A549 (cell line): ENCODE data around the gene CAMTA1. TPM values are rescaled to one million over a fixed set of nuclear protein-coding genes. Genes with fewer than 3 reads are reported as not detected.

ENCODE experiments used
- ATAC-seq, 2 experiments: fragments of 200-7000 bp in 1 of 2; fragments of >200 bp in 1 of 2; cut with Nextera tagmentation in 1 of 2; cut with Tn5 transposase in 1 of 2; 3 replicates each; pipeline versions ENCODE4 v1.8.0 to v1.9.1; 2018 to 2020; ENCODE audit warnings: mild to moderate bottlenecking in 1 of 2, moderate library complexity in 1 of 2
- CTCF ChIA-PET: fragments of 300-600 bp; sonication (Branson Sonifier 250); formaldehyde crosslinking; extraction: SDS; loops from one replicate; lab custom pipeline; 2021; ENCODE audit warnings: antibody characterized with exemption, inconsistent platforms; lab: Yijun Ruan, JAX
- POLR2A ChIA-PET: fragments of 350-600 bp; formaldehyde crosslinking; extraction: SDS; loops from one replicate; lab custom pipeline; 2021; ENCODE audit warnings: antibody characterized with exemption, inconsistent platforms; lab: Yijun Ruan, JAX
- DNase-seq, 2 experiments: peaks; one replicate each; pipeline versions ENCODE4 v3.0.0 to v3.0.0-alpha.2; 2011 to 2016; ENCODE audit warnings: low read depth in 1 of 2, low spot score in 1 of 2
- FAIRE-seq: peaks from 2 replicates; lab custom pipeline; 2011; peaks lifted over from hg19 to GRCh38; lab: Jason Lieb, UNC
- H3K27ac ChIP-seq, 2 experiments: fragments of >200 bp; sonication (Bioruptor Twin); formaldehyde crosslinking; 3 replicates each; pipeline ENCODE4 v1.5.1; 2016 to 2017
- H3K4me1 ChIP-seq: fragments of >200 bp; sonication (Bioruptor Twin); formaldehyde crosslinking; 3 replicates; pipeline ENCODE4 v1.6.1; 2016
- H3K4me2 ChIP-seq: fragments of >200 bp; sonication (Bioruptor Twin); formaldehyde crosslinking; 3 replicates; pipeline ENCODE4 v1.6.1; 2016
- H3K4me3 ChIP-seq: fragments of >200 bp; sonication (Bioruptor Twin); formaldehyde crosslinking; 3 replicates; pipeline ENCODE4 v1.5.1; 2016
- H3K9me3 ChIP-seq: fragments of >200 bp; sonication (Bioruptor Twin); formaldehyde crosslinking; 3 replicates; pipeline ENCODE4 v1.6.1; 2016
- ATOH8 ChIP-seq: fragments of 250-450 bp; sonication (Bioruptor Pico); IDR thresholded peaks from 2 replicates; pipeline ENCODE4 v1.5.0; 2020; ENCODE audit warnings: low read depth, mild to moderate bottlenecking, moderate library complexity
- CBX2 ChIP-seq: fragments of 200-600 bp; sonication (generic); IDR thresholded peaks from 2 replicates; pipeline ENCODE4 v1.6.1; 2016; ENCODE audit warnings: low read depth, mild to moderate bottlenecking, borderline replicate concordance
- CEBPB ChIP-seq, 2 experiments: fragments of >200 bp in 1 of 2; sonication (Bioruptor Twin) in 1 of 2; formaldehyde crosslinking in 1 of 2; IDR thresholded peaks; 2 replicates each; pipeline ENCODE4 v1.6.1; 2012 to 2016
- CHD2 ChIP-seq: fragments of 150-350 bp; IDR thresholded peaks from 2 replicates; pipeline ENCODE4 v1.6.1; 2014; ENCODE audit warnings: low read length; ENCODE audit not compliant: partially characterized antibody
- EP300 ChIP-seq, 2 experiments: fragments of >200 bp; sonication (Bioruptor Twin); formaldehyde crosslinking; IDR thresholded peaks; 2 replicates in 1 of 2; 3 replicates in 1 of 2; pipeline ENCODE4 v1.6.1; 2016 to 2017
- ESRRA ChIP-seq: fragments of 150-350 bp; IDR thresholded peaks from 2 replicates; pipeline ENCODE4 v1.6.1; 2014; ENCODE audit warnings: mild to moderate bottlenecking, low read length, borderline replicate concordance
- HOXB13 ChIP-seq: fragments of 250-450 bp; sonication (Bioruptor Pico); IDR thresholded peaks from 2 replicates; pipeline ENCODE4 v1.5.0; 2020; ENCODE audit warnings: low read depth, mild to moderate bottlenecking, moderate library complexity
- JUN ChIP-seq, 2 experiments: fragments of >200 bp; sonication (Bioruptor Twin); formaldehyde crosslinking; IDR thresholded peaks; 2 replicates in 1 of 2; 3 replicates in 1 of 2; pipeline ENCODE4 v1.6.1; 2016 to 2017
- NPAS2 ChIP-seq: fragments of 250-450 bp; sonication (Bioruptor Pico); IDR thresholded peaks from 2 replicates; pipeline ENCODE4 v1.8.0; 2022; ENCODE audit warnings: mild to moderate bottlenecking, moderate library complexity, borderline replicate concordance
- NR3C1 ChIP-seq: fragments of >200 bp; sonication (Bioruptor Twin); formaldehyde crosslinking; IDR thresholded peaks from 3 replicates; pipeline ENCODE4 v1.6.1; 2017
- PBX3 ChIP-seq: IDR thresholded peaks from 2 replicates; pipeline ENCODE4 v1.6.1; 2012
- POLR2A ChIP-seq: IDR thresholded peaks from 2 replicates; pipeline ENCODE4 v1.6.1; 2012; ENCODE audit warnings: mild to moderate bottlenecking, low read length
- POLR2AphosphoS2 ChIP-seq: conservative IDR thresholded peaks from 2 replicates; pipeline ENCODE4 v1.6.1; 2012; ENCODE audit warnings: low read length, improper control_type of control experiment, inconsistent platforms
- RAD21 ChIP-seq, 2 experiments: fragments of >200 bp in 1 of 2; sonication (Bioruptor Twin) in 1 of 2; formaldehyde crosslinking in 1 of 2; IDR thresholded peaks in 1 of 2; conservative IDR thresholded peaks in 1 of 2; 2 replicates in 1 of 2; 3 replicates in 1 of 2; pipeline ENCODE4 v1.6.1; 2012 to 2018; ENCODE audit warnings: inconsistent platforms in 1 of 2
- RARB ChIP-seq: fragments of 250-450 bp; sonication (Bioruptor Pico); IDR thresholded peaks from 2 replicates; pipeline ENCODE4 v1.8.0; 2021; ENCODE audit warnings: mild to moderate bottlenecking, moderate library complexity
- RNF2 ChIP-seq: fragments of 200-600 bp; sonication (generic); IDR thresholded peaks from 2 replicates; pipeline ENCODE4 v1.6.1; 2016; ENCODE audit warnings: low read depth, mild to moderate bottlenecking, antibody characterized with exemption, moderate library complexity, borderline replicate concordance
- SMC3 ChIP-seq: fragments of >200 bp; sonication (Bioruptor Twin); formaldehyde crosslinking; IDR thresholded peaks from 3 replicates; pipeline ENCODE4 v1.6.1; 2018; ENCODE audit warnings: inconsistent platforms
- TP53 ChIP-seq: fragments of 250-450 bp; sonication (Bioruptor Pico); IDR thresholded peaks from 2 replicates; pipeline ENCODE4 v1.5.0; 2021; ENCODE audit warnings: mild to moderate bottlenecking, moderate library complexity
- ZNF302 ChIP-seq: fragments of 250-450 bp; sonication (Bioruptor Pico); IDR thresholded peaks from 2 replicates; pipeline ENCODE4 v1.9.0; 2021; ENCODE audit warnings: inconsistent platforms, mild to moderate bottlenecking, moderate library complexity
- ZSCAN20 ChIP-seq: fragments of 250-450 bp; sonication (Bioruptor Pico); IDR thresholded peaks from 2 replicates; pipeline ENCODE4 v1.8.0; 2022; ENCODE audit warnings: mild to moderate bottlenecking, moderate library complexity
- WGBS: methylation state at CpG from one replicate; pipeline ENCODE4 v1.1.6; 2017; ENCODE audit errors: missing lambda C conversion rate; 5-methylcytosine and 5-hydroxymethylcytosine counted together
- polyA plus RNA-seq, 4 experiments: library from polyadenylated mRNA; depleted of rRNA in 3 of 4; stranded (reverse); fragments of >200 nt; fragmentation: RNase III in 1 of 4; extraction: RNeasy Plus Mini Kit Qiagen cat#74134 plus additional on column Dnase treatment in 1 of 4; gene quantifications; 2 replicates in 3 of 4; 3 replicates in 1 of 4; pipeline ENCODE4 v1.2.3, GENCODE V29; 2011 to 2017
- TF ChIP-seq, protein P1 (sequence below): fragments of >200 bp; sonication (Bioruptor Twin); formaldehyde crosslinking; IDR thresholded peaks from 3 replicates; pipeline ENCODE4 v1.5.1; 2016
- TF ChIP-seq, protein P2 (sequence below): IDR thresholded peaks from 2 replicates; pipeline ENCODE4 v1.6.1; 2012; ENCODE audit warnings: low read depth, borderline replicate concordance

CAMTA1 gene
- polyA plus RNA-seq, 2 of the 4 experiments (the other 2 are of a cell fraction) = 58.8 to 75.0 TPM

- POLR2A ChIA-PET = no interaction called here
- Histone ChIP-seq H3K27ac (no peak overlapping the region), H3K4me3 (no peak overlapping the region), H3K9me3 (no peaks in the 10 kb centered on the region), H3K4me1 (no peaks in the 10 kb centered on the region), H3K4me2 (no peak overlapping the region)
- DNase-seq (no peak), ATAC-seq (no peak), FAIRE-seq (no peak)
- WGBS = 61% methylated on average over 3 of the region's 3 CpGs
- no peak for TF ChIP-seq ZNF302
- CTCF ChIA-PET = no interaction called here
Measured at GRCh38 chr1:7209336-7209735, 424.1 kb downstream of the CAMTA1 start.

GRCh38 chr1:7218210-7218832 lies 433.1 kb downstream of the CAMTA1 start:
- CTCF ChIA-PET = interaction anchor here (0.6 to 2.1 kb wide), 6 partner anchors 11 to 419 kb away, joined by 3 to 6 read pairs (median 3); no protein-coding TSS in a partner anchor
- Histone ChIP-seq H3K27ac (peak overlapping the region; percentile 59 to 87), H3K4me3 (no peak overlapping the region)
- TF ChIP-seq, protein P1, sequence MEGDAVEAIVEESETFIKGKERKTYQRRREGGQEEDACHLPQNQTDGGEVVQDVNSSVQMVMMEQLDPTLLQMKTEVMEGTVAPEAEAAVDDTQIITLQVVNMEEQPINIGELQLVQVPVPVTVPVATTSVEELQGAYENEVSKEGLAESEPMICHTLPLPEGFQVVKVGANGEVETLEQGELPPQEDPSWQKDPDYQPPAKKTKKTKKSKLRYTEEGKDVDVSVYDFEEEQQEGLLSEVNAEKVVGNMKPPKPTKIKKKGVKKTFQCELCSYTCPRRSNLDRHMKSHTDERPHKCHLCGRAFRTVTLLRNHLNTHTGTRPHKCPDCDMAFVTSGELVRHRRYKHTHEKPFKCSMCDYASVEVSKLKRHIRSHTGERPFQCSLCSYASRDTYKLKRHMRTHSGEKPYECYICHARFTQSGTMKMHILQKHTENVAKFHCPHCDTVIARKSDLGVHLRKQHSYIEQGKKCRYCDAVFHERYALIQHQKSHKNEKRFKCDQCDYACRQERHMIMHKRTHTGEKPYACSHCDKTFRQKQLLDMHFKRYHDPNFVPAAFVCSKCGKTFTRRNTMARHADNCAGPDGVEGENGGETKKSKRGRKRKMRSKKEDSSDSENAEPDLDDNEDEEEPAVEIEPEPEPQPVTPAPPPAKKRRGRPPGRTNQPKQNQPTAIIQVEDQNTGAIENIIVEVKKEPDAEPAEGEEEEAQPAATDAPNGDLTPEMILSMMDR = peak; percentile 58
- TF ChIP-seq CEBPB (IDR thresholded peaks at IDR 0.05) (no peak), RNF2 (no peak), ESRRA (no peak), JUN (IDR thresholded peaks at IDR 0.05) (no peak), PBX3 (no peak), RAD21 (conservative IDR thresholded peaks at IDR 0.05 in 1 of 2, IDR thresholded peaks at IDR 0.05 in 1 of 2) (peak; percentile 74 to 77), HOXB13 (CRISPR knock-in tag) (no peak), SMC3 (peak; percentile 68)
- TF ChIP-seq, all 56 proteins: peak for 3
- Histone ChIP-seq H3K4me1 (peaks cover 5% of the 10 kb centered on the region), H3K9me3 (peaks cover 31% of the 10 kb centered on the region), H3K4me2 (no peak overlapping the region)
- FAIRE-seq (no peak), ATAC-seq (no peak), DNase-seq (peak; percentile 43 to 58)
- 40% methylated on average over 9 of the region's 9 CpGs for WGBS
- POLR2A ChIA-PET = no interaction called here

- H3K9me3 ChIP-seq = peaks cover 31% of the 10 kb centered on the region
- ATAC-seq (no peak), DNase-seq (no peak)
- WGBS = 90% methylated on average over 10 of the region's 10 CpGs
- peak overlapping the region; percentile 59 to 87; a peak in 5 of 6 replicates for H3K27ac ChIP-seq
- H3K4me1 ChIP-seq = peaks cover 12% of the 10 kb centered on the region
- H3K4me3 ChIP-seq = no peak overlapping the region
- TF ChIP-seq POLR2A = no peak
- TF ChIP-seq ZSCAN20 (CRISPR knock-in tag) = no peak
- TF ChIP-seq NPAS2 = no peak
- TF ChIP-seq, protein P1 = no peak
- TF ChIP-seq TP53 (CRISPR knock-in tag) = no peak
- no peak for TF ChIP-seq RARB (CRISPR knock-in tag)
- TF ChIP-seq CHD2 = no peak
- TF ChIP-seq, protein P2, sequence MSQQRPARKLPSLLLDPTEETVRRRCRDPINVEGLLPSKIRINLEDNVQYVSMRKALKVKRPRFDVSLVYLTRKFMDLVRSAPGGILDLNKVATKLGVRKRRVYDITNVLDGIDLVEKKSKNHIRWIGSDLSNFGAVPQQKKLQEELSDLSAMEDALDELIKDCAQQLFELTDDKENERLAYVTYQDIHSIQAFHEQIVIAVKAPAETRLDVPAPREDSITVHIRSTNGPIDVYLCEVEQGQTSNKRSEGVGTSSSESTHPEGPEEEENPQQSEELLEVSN = no peak
- TF ChIP-seq HOXB13 (CRISPR knock-in tag) = no peak
- no peak for TF ChIP-seq POLR2AphosphoS2
- no peak for TF ChIP-seq EP300 (IDR thresholded peaks at IDR 0.05)
- TF ChIP-seq ATOH8 = no peak
- TF ChIP-seq CBX2 = no peak
- no peak for TF ChIP-seq NR3C1
- TF ChIP-seq, all 56 proteins: peak for 0
- ChIA-PET CTCF (interaction anchor here (1.0 to 2.1 kb wide), 3 partner anchors 177 to 499 kb away, joined by 3 to 6 read pairs (median 3); no protein-coding TSS in a partner anchor), POLR2A (no interaction called here)
- no peak for FAIRE-seq
- no peak overlapping the region for H3K4me2 ChIP-seq
Measured at GRCh38 chr1:7219031-7219430, 433.8 kb downstream of the CAMTA1 start.
